ENCODE results near the gene NFIB. TPM values are rescaled to one million over a fixed set of nuclear protein-coding genes. Genes with fewer than 3 reads are reported as not detected.

NFIB gene
- total and polyA plus RNA-seq, 2 of the 4 experiments (the other 2 are of a cell fraction), result 1.4 to 2.0 TPM

DNA sequence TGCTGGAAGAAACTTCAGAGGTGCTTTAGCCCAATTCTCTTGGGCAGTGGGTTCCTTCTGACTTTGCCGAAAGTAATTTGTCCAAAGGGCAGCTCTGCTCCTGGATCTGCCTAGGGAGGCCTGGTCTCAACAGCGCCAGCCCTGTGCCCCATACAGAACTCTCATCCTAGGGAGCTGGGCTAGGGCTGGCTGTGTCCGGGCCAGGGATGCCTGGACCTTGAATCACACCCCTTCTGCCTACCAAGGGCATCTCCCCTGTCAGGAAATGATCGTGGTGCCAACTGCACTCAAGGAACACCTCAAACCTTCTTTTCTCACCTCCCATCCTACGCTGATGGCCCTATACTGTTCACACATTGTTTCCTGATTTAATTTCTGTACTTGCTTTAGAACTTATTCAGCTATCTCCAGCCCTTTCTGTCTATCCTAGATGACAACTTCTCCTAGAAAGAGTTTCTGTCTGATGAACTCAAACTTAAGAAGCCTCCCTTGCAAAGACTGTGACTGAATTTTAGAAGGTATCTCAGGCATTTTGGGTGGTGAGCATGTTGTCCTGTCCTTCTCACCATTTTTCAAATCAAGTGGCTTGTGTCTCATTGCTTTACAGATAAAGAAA is 37.4 kb upstream of the NFIB start:
- no peak overlapping the region for H3K14ac ChIP-seq (replicated peaks; ENCODE audit: low read depth, low read length)
- H3K27me3 ChIP-seq (ENCODE audit: control insufficient read depth, insufficient read depth, low read length), result peaks cover 89% of the 10 kb centered on the region
- DNase-seq (no peak), ATAC-seq (ENCODE audit: low read depth) (no peak)
- POLR2A ChIA-PET (ENCODE audit: unreplicated experiment), result no interaction called here
- H3K56ac ChIP-seq (ENCODE audit: extremely low read depth, insufficient read depth, low read length), result no peak overlapping the region
- no peak overlapping the region for H3K4me2 ChIP-seq (ENCODE audit: low read depth, low read length)
- intact Hi-C loops (cut with micrococcal nuclease), result loop anchor here (5.0 to 10.0 kb wide), 5 partner anchors 71 to 1317 kb away; no protein-coding TSS in a partner anchor
- H3K36me3 ChIP-seq (ENCODE audit: control insufficient read depth, insufficient read depth, low read length), result no peaks in the 10 kb centered on the region
- H3K27ac ChIP-seq (ENCODE audit: insufficient read depth, low read length), result no peak overlapping the region
- H2BK15ac ChIP-seq (ENCODE audit: low read depth, low read length), result no peak overlapping the region
- dilution Hi-C loops (cut with HindIII; ENCODE audit: low sequenced_read_pairs, unreplicated experiment), result no loop called here
- H2BK120ac ChIP-seq (ENCODE audit: low read depth, low read length), result no peak overlapping the region
- no peak overlapping the region for H2AK9ac ChIP-seq (replicated peaks; ENCODE audit: low read depth, low read length, poor library complexity)
- no peak overlapping the region for H4K91ac ChIP-seq (ENCODE audit: insufficient read depth, low read depth, low read length)
- no peak overlapping the region for H2AFZ ChIP-seq (replicated peaks; ENCODE audit: low read length, poor library complexity)
- H3K18ac ChIP-seq (ENCODE audit: low read depth, low read length), result no peak overlapping the region
- H3K9me1 ChIP-seq (ENCODE audit: insufficient read depth, low read length), result no peaks in the 10 kb centered on the region; the same call in 1 of the 2 replicates
- WGBS, 2 experiments (ENCODE audit: extremely low coverage in 2 of 2, insufficient read length in 1 of 2), result 100% methylated on average over 3 of the region's 5 CpGs; no CpG with 5 or more reads in 1 of the 2 experiments
- no peak overlapping the region for H3K4me3 ChIP-seq (ENCODE audit: insufficient read depth, low read depth, low read length)
- H3K79me1 ChIP-seq (ENCODE audit: low read depth in 1 of 2, low read length in 2 of 2), result no peaks in the 10 kb centered on the region
- BruUV-seq (replicated peaks), result no TSS peak
- H3K23ac ChIP-seq (ENCODE audit: low read depth, low read length), result no peak overlapping the region
- H2BK5ac ChIP-seq (ENCODE audit: low read depth, low read length, poor library complexity, severe bottlenecking), result no peak overlapping the region
- H2BK20ac ChIP-seq (ENCODE audit: low read depth, low read length), result no peak overlapping the region
- H3K4ac ChIP-seq (ENCODE audit: low read depth, low read length), result no peak overlapping the region
- H4K5ac ChIP-seq (ENCODE audit: low read depth, low read length), result no peak overlapping the region
- H3K9ac ChIP-seq (ENCODE audit: low read depth, low read length), result no peak overlapping the region
- in situ Hi-C loops (cut with MboI; ENCODE audit: low sequenced_read_pairs), result loop anchor here (10.0 kb wide), 2 partner anchors 927 to 1317 kb away; no protein-coding TSS in a partner anchor
- CTCF ChIA-PET, result no interaction called here
- H4K8ac ChIP-seq (ENCODE audit: low read depth in 2 of 2, low read length in 2 of 2), result no peak overlapping the region
- peaks cover 11% of the 10 kb centered on the region; the same call in 1 of the 2 replicates for H4K20me1 ChIP-seq (ENCODE audit: insufficient read depth, low read length)
- H2AK5ac ChIP-seq (ENCODE audit: low read depth, low read length), result no peak overlapping the region
- TF ChIP-seq CHD1 (IDR thresholded peaks at IDR 0.05; ENCODE audit: low read depth, low read length) (no peak), SMC3 (IDR thresholded peaks at IDR 0.05; ENCODE audit: low read depth, low read length) (no peak), NFE2L2 (IDR thresholded peaks at IDR 0.05; ENCODE audit: low read depth, low read length) (no peak), FOS (IDR thresholded peaks at IDR 0.05; ENCODE audit: low read depth, low read length) (no peak), MXI1 (IDR thresholded peaks at IDR 0.05; ENCODE audit: borderline replicate concordance, low read depth, low read length) (no peak), MAFK (IDR thresholded peaks at IDR 0.05; ENCODE audit: low read depth, low read length) (no peak), RCOR1 (IDR thresholded peaks at IDR 0.05; ENCODE audit: insufficient replicate concordance, low read length) (no peak), RFX5 (IDR thresholded peaks at IDR 0.05; ENCODE audit: low read depth, low read length) (no peak), POLR2A (IDR thresholded peaks at IDR 0.05; ENCODE audit: low read depth, low read length) (no peak), BHLHE40 (IDR thresholded peaks at IDR 0.05; ENCODE audit: low read depth, low read length) (no peak), RAD21 (IDR thresholded peaks at IDR 0.05; ENCODE audit: low read length) (no peak), CEBPB (IDR thresholded peaks at IDR 0.05; ENCODE audit: low read depth, low read length) (no peak), MAZ (IDR thresholded peaks at IDR 0.05; ENCODE audit: borderline replicate concordance, low read depth, low read length) (no peak)
- TF ChIP-seq, protein P1, sequence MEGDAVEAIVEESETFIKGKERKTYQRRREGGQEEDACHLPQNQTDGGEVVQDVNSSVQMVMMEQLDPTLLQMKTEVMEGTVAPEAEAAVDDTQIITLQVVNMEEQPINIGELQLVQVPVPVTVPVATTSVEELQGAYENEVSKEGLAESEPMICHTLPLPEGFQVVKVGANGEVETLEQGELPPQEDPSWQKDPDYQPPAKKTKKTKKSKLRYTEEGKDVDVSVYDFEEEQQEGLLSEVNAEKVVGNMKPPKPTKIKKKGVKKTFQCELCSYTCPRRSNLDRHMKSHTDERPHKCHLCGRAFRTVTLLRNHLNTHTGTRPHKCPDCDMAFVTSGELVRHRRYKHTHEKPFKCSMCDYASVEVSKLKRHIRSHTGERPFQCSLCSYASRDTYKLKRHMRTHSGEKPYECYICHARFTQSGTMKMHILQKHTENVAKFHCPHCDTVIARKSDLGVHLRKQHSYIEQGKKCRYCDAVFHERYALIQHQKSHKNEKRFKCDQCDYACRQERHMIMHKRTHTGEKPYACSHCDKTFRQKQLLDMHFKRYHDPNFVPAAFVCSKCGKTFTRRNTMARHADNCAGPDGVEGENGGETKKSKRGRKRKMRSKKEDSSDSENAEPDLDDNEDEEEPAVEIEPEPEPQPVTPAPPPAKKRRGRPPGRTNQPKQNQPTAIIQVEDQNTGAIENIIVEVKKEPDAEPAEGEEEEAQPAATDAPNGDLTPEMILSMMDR (conservative IDR thresholded peaks at IDR 0.05; ENCODE audit: low read depth, low read length), result no peak
- TF ChIP-seq, protein P2, sequence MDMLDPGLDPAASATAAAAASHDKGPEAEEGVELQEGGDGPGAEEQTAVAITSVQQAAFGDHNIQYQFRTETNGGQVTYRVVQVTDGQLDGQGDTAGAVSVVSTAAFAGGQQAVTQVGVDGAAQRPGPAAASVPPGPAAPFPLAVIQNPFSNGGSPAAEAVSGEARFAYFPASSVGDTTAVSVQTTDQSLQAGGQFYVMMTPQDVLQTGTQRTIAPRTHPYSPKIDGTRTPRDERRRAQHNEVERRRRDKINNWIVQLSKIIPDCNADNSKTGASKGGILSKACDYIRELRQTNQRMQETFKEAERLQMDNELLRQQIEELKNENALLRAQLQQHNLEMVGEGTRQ (IDR thresholded peaks at IDR 0.05; ENCODE audit: low read depth, low read length), result no peak
- TF ChIP-seq, protein P3, sequence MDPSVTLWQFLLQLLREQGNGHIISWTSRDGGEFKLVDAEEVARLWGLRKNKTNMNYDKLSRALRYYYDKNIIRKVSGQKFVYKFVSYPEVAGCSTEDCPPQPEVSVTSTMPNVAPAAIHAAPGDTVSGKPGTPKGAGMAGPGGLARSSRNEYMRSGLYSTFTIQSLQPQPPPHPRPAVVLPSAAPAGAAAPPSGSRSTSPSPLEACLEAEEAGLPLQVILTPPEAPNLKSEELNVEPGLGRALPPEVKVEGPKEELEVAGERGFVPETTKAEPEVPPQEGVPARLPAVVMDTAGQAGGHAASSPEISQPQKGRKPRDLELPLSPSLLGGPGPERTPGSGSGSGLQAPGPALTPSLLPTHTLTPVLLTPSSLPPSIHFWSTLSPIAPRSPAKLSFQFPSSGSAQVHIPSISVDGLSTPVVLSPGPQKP (IDR thresholded peaks at IDR 0.05; ENCODE audit: borderline replicate concordance, low read depth, low read length), result no peak
- H3K9me3 ChIP-seq (ENCODE audit: control insufficient read depth, insufficient read depth, low read length), result peaks cover 3% of the 10 kb centered on the region; the same call in 1 of the 2 replicates
- H3K4me1 ChIP-seq (ENCODE audit: control insufficient read depth, insufficient read depth, low read length), result peaks cover 2% of the 10 kb centered on the region; the same call in 1 of the 2 replicates
